ENCODE data around the gene PHF12.

PHF12 gene

GRCh38 chr17:28957277-28957991 is 6.1 kb upstream of the PHF12 start:
- no peak for DNase-seq (ENCODE audit: insufficient read length, low spot score)
- TF ChIP-seq PAX5 (IDR thresholded peaks at IDR 0.05; ENCODE audit: insufficient read depth, low read length, severe bottlenecking): no peak
- TF ChIP-seq SPI1 (IDR thresholded peaks at IDR 0.05; ENCODE audit: low read depth, low read length): no peak
- no peak for TF ChIP-seq POLR2A (IDR thresholded peaks at IDR 0.05; ENCODE audit: low read depth, low read length)
- no peak for TF ChIP-seq POLR2AphosphoS5 (IDR thresholded peaks at IDR 0.05; ENCODE audit: low read depth, low read length)
- no peak for TF ChIP-seq POU2F2 (IDR thresholded peaks at IDR 0.05; ENCODE audit: low read depth, low read length)
- TF ChIP-seq TAF1 (IDR thresholded peaks at IDR 0.05; ENCODE audit: low read depth, low read length): no peak
- no peak for FAIRE-seq

- no peak for TF ChIP-seq POLR2A (IDR thresholded peaks at IDR 0.05; ENCODE audit: low read depth, low read length)
- TF ChIP-seq PAX5 (IDR thresholded peaks at IDR 0.05; ENCODE audit: insufficient read depth, low read length, severe bottlenecking): no peak
- no peak for TF ChIP-seq POU2F2 (IDR thresholded peaks at IDR 0.05; ENCODE audit: low read depth, low read length)
- TF ChIP-seq POLR2AphosphoS5 (IDR thresholded peaks at IDR 0.05; ENCODE audit: low read depth, low read length): no peak
- TF ChIP-seq TAF1 (IDR thresholded peaks at IDR 0.05; ENCODE audit: low read depth, low read length): no peak
- no peak for TF ChIP-seq SPI1 (IDR thresholded peaks at IDR 0.05; ENCODE audit: low read depth, low read length)
- no peak for DNase-seq (ENCODE audit: insufficient read length, low spot score)
- no peak for FAIRE-seq
Measured at GRCh38 chr17:28956861-28957260, 5.5 kb upstream of the PHF12 start.

- DNase-seq (ENCODE audit: insufficient read length, low spot score) (no peak), FAIRE-seq (no peak)
- TF ChIP-seq POLR2A (IDR thresholded peaks at IDR 0.05; ENCODE audit: low read depth, low read length): no peak
- TF ChIP-seq PAX5 (IDR thresholded peaks at IDR 0.05; ENCODE audit: insufficient read depth, low read length, severe bottlenecking): no peak
- no peak for TF ChIP-seq SPI1 (IDR thresholded peaks at IDR 0.05; ENCODE audit: low read depth, low read length)
- no peak for TF ChIP-seq POLR2AphosphoS5 (IDR thresholded peaks at IDR 0.05; ENCODE audit: low read depth, low read length)
- TF ChIP-seq TAF1 (IDR thresholded peaks at IDR 0.05; ENCODE audit: low read depth, low read length): no peak
- TF ChIP-seq POU2F2 (IDR thresholded peaks at IDR 0.05; ENCODE audit: low read depth, low read length): no peak
Measured at GRCh38 chr17:28956112-28956511, 4.8 kb upstream of the PHF12 start.

GRCh38 chr17:28955408-28955807 is 4.1 kb upstream of the PHF12 start:
- no peak for FAIRE-seq
- no peak for TF ChIP-seq PAX5 (IDR thresholded peaks at IDR 0.05; ENCODE audit: insufficient read depth, low read length, severe bottlenecking)
- TF ChIP-seq POU2F2 (IDR thresholded peaks at IDR 0.05; ENCODE audit: low read depth, low read length): no peak
- TF ChIP-seq TAF1 (IDR thresholded peaks at IDR 0.05; ENCODE audit: low read depth, low read length): no peak
- TF ChIP-seq POLR2A (IDR thresholded peaks at IDR 0.05; ENCODE audit: low read depth, low read length): no peak
- TF ChIP-seq POLR2AphosphoS5 (IDR thresholded peaks at IDR 0.05; ENCODE audit: low read depth, low read length): no peak
- TF ChIP-seq SPI1 (IDR thresholded peaks at IDR 0.05; ENCODE audit: low read depth, low read length): no peak
- DNase-seq (ENCODE audit: insufficient read length, low spot score): no peak

GRCh38 chr17:28954886-28955285 is 3.6 kb upstream of the PHF12 start:
- TF ChIP-seq PAX5 (IDR thresholded peaks at IDR 0.05; ENCODE audit: insufficient read depth, low read length, severe bottlenecking): no peak
- FAIRE-seq (no peak), DNase-seq (ENCODE audit: insufficient read length, low spot score) (no peak)

GRCh38 chr17:28953444-28954118 is 2.3 kb upstream of the PHF12 start:
- TF ChIP-seq SPI1 (IDR thresholded peaks at IDR 0.05; ENCODE audit: low read depth, low read length) (no peak), POLR2A (IDR thresholded peaks at IDR 0.05; ENCODE audit: low read depth, low read length) (no peak), POLR2AphosphoS5 (IDR thresholded peaks at IDR 0.05; ENCODE audit: low read depth, low read length) (no peak), TAF1 (IDR thresholded peaks at IDR 0.05; ENCODE audit: low read depth, low read length) (no peak), PAX5 (IDR thresholded peaks at IDR 0.05; ENCODE audit: insufficient read depth, low read length, severe bottlenecking) (no peak), POU2F2 (IDR thresholded peaks at IDR 0.05; ENCODE audit: low read depth, low read length) (no peak)
- FAIRE-seq (peak; percentile 60), DNase-seq (ENCODE audit: insufficient read length, low spot score) (no peak)

GRCh38 chr17:28951991-28952975 is 965 bp upstream of the PHF12 start:
- TF ChIP-seq POLR2A (IDR thresholded peaks at IDR 0.05; ENCODE audit: low read depth, low read length) (peak; percentile 60; the same call in 1 of the 2 replicates), POU2F2 (IDR thresholded peaks at IDR 0.05; ENCODE audit: low read depth, low read length) (peak; percentile 70; the same call in 1 of the 2 replicates), POLR2AphosphoS5 (IDR thresholded peaks at IDR 0.05; ENCODE audit: low read depth, low read length) (peak; percentile 28; the same call in 1 of the 2 replicates), TAF1 (IDR thresholded peaks at IDR 0.05; ENCODE audit: low read depth, low read length) (peak; percentile 18; the same call in 1 of the 2 replicates), PAX5 (IDR thresholded peaks at IDR 0.05; ENCODE audit: insufficient read depth, low read length, severe bottlenecking) (no peak), SPI1 (IDR thresholded peaks at IDR 0.05; ENCODE audit: low read depth, low read length) (no peak)
- FAIRE-seq: no peak
- DNase-seq (ENCODE audit: insufficient read length, low spot score): peak; percentile 85

- FAIRE-seq (no peak), DNase-seq (ENCODE audit: insufficient read length, low spot score) (no peak)
- TF ChIP-seq TAF1 (IDR thresholded peaks at IDR 0.05; ENCODE audit: low read depth, low read length) (no peak), POLR2AphosphoS5 (IDR thresholded peaks at IDR 0.05; ENCODE audit: low read depth, low read length) (no peak), POU2F2 (IDR thresholded peaks at IDR 0.05; ENCODE audit: low read depth, low read length) (no peak), PAX5 (IDR thresholded peaks at IDR 0.05; ENCODE audit: insufficient read depth, low read length, severe bottlenecking) (no peak), SPI1 (IDR thresholded peaks at IDR 0.05; ENCODE audit: low read depth, low read length) (no peak), POLR2A (IDR thresholded peaks at IDR 0.05; ENCODE audit: low read depth, low read length) (no peak)
Measured at GRCh38 chr17:28950752-28951427, 428 bp downstream of the PHF12 start.
